NCI-H524 treated with DMSO at 0.1 percent for 48 hours (cell line): ENCODE measurements around the gene HYDIN.

ENCODE experiments used
- DNase-seq: peaks from one replicate; lab custom pipeline; 2025; lab: John Stamatoyannopoulos, UW

Gene HYDIN

GRCh38 chr16:70786020-70786755 lies 444.3 kb downstream of the HYDIN start:
- DNase-seq = no peak

DNA sequence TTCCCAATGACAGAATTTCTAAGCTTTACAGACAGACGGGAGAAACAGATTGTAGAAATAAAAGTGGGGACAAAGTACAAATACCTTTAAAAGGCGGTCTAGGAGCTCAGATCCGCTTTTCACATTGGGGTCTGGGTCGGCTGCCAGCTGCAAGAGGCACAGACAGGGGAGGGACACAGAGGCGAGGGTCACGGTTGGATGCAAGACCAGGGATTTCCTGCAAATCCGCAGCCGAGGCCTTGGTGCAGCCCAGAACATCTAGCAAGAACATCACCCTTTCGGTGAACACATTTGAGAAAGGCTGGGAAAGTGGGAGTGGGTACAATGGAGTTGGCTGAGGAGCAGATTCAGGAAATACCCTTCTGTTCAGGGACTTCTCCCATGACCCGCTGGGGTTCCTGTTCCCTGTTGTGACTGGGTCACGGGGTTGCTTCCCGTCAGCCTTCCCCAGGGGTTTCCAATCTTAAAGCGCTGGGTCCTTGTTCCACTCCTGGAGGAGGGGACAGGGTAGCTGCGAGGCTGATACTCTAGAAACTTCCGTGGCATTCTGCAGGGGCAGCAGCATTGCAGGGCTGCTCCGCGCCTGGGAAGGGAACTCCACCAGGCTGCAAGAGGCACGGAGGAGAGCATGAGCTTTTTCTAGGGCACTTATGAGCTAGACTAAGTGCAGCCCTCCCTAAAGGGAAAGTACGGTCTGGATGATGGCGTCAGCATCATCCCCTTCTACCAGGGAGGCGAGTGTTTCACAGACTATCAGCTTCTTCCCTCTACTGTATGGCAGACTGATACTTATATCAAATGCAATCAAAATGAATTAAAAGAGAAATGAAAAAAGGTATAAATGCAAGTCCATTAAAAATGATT lies 445.6 kb downstream of the HYDIN start:
- DNase-seq = no peak

GRCh38 chr16:70782237-70782636 lies 448.3 kb downstream of the HYDIN start:
- DNase-seq = no peak

- DNase-seq = no peak
Observed at GRCh38 chr16:70781800-70782199, 448.7 kb downstream of the HYDIN start.

GRCh38 chr16:70780546-70780945 lies 450.0 kb downstream of the HYDIN start:
- no peak for DNase-seq

DNA sequence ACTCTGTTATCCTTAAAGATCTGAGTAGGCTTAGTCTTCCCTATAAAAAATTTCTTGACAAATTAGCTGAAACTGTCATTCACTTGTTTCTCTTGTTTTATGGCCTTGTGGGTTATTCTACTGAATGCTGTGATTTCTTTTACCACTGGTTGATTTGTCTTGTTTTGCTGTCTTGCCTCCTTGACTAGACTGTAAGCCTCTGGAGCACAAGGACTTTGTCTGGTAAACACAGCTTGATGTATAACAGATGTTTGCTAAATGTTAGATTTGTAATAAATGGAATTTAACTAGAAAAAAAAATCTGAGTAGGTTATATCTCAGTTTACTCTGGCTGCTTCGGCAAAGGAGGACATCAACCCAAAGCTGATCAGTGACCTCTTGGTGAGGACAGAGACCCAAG lies 451.2 kb downstream of the HYDIN start:
- no peak for DNase-seq

GRCh38 chr16:70778901-70779309 lies 451.6 kb downstream of the HYDIN start:
- DNase-seq = no peak

GRCh38 chr16:70777973-70778406 lies 452.5 kb downstream of the HYDIN start:
- DNase-seq = no peak

DNA sequence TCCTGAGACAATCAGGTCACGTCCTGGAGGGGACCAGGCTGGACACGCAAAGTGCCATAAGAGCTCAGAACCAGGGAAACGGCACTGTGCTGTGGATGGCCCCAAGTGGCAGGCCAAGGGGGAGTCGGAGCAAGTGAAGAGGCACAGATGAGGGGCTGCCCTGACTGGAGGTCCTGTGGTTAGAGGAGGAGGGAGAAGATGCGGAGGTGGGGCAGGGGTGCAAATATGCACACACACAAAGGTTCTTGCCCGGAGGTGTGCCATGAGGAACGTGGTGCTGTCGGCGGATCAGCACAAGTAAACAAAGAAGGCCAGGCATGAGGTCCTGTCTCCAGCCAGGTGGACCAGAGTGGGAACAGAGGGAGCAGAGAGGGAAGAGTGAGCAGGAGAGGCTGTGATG lies 453.0 kb downstream of the HYDIN start:
- DNase-seq = no peak

- no peak for DNase-seq
Observed at GRCh38 chr16:70775399-70775798, 455.1 kb downstream of the HYDIN start.

- no peak for DNase-seq
Observed at GRCh38 chr16:70774261-70774660, 456.3 kb downstream of the HYDIN start.

DNA sequence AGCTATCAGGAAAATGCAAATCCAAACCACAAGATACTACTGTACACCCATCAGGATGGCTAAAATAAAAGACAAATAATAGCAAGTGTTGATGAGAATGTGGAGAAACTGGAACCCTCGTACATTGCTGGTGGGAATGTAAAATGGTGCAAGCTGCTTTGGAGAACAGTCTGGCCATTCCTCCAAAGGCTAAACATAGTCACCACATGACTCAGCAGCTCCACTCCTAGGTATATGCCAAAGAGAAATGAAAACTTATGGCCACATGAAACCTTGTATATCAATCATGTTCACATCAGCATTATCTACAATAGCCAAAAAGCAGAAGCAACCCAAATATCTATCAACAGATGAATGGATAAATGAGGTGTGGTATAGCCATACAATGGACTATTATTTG lies 458.0 kb downstream of the HYDIN start:
- no peak for DNase-seq

- no peak for DNase-seq
Observed at GRCh38 chr16:70770626-70771552, 459.6 kb downstream of the HYDIN start.

DNA sequence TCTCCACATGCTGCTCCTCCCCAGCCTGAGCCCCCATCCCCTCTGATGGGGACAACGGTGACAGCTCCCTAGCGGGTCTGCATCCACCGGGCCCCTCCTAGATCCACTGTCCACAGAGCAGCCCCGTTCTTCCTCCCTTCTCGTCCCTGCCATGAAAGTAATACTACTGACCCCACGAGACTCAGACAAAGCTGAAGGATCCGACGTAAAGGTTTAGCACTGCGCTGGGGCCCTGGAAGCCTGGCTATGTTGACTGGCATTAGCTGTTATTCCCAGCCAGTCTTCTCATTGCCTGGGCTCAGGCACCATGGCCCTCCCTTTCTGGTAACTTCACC lies 460.3 kb downstream of the HYDIN start:
- no peak for DNase-seq

DNA sequence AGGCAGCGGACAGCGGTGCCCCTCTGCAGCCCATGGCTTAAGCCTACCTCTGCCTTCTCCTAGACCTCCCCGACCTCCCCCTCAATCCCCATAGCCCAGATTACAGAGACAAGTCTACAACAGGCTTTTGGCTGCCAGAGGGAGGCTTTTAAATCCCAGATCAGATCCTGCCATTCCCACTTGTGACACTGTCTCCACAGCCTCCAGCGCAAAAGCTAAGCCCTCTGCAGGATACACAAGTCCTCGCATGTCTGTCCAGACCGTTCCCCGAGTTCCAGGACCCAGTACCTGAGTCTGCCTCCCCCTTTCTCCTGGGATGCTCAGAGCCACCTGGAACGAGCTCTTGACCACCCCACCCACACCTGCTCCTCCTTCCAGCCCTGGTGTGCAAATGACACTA lies 460.8 kb downstream of the HYDIN start:
- DNase-seq = no peak

- no peak for DNase-seq
Observed at GRCh38 chr16:70769131-70769530, 461.4 kb downstream of the HYDIN start.

DNA sequence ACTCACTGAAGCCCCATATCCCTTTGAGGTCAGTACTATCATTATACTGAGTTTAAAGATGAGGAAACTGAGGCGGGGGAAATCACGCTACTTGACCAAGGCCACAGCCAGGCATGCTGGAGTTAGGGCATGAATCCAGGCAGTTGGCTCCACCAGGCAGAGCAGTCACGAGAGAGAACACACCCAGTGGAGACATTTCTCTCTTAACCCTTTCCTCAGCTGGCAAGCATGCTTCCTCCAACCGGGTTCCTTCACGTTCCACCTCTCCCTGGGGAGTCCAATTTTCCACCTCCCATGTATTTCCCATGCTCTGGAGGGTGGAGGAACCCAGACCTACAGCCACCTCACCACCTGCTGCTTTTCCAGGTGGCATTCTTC lies 462.3 kb downstream of the HYDIN start:
- DNase-seq = no peak

- DNase-seq = no peak
Observed at GRCh38 chr16:70767377-70768202, 462.9 kb downstream of the HYDIN start.

DNA sequence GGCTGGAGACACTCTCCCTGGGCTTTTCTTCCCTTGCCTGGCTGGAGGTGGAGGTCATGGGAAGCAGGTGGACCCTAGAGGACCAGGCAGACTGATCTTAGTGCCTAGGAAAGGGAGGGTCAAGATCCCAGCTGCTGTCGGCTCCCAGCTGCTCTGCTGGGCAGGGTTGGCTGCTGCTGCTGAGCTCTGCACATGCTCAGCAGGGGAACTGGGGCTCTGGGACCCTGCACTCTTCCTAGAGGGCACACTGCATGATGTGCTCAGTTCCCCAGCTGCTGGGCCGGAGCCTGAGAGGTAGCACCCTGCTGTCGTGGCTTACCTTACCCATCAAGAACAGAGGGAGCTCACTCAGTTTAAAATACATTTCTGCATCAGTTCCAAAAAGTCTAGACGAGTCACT lies 463.9 kb downstream of the HYDIN start:
- DNase-seq = no peak

DNA sequence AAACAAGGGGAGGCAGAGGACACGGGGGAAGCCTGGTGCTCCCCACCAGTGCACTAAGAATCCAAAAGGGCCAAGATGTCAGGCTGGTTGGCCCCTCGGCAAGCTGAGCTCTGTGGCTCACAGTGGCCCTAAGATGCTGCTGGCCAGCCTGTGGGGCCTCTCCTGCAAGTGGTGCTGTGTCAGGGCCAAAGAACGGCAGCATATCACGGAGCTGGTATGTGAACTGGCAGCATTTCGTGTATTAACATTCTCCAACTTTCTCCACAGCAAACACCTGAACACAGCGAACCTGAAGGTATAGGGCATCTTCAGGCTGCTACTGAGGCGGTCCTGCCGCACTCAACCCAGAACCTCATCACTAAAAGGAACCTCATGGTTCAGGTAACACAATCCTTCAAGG lies 464.3 kb downstream of the HYDIN start:
- no peak for DNase-seq

DNA sequence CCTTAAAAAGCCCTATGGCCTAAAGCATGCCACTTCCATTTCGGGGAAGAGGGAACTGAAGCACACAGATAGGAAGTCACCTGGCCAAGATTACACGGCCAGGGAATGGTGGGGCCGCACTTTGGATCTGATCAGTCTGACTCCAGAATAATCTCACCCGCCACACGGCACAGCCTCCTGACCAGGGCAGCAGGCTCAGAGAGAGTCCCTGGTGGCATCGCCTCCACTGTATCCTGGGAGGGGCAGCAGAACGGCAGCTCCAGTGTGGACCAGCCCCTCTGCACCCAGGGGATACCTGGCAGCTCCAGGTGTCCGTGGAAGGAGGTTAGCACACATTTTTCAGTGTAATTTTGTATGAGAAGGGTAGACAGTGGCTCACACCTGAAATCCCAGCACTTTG lies 465.0 kb downstream of the HYDIN start:
- DNase-seq = no peak

- no peak for DNase-seq
Observed at GRCh38 chr16:70764632-70765031, 465.9 kb downstream of the HYDIN start.
